ENCODE measurements around the gene TOGARAM2. TPM values are rescaled to one million over a fixed set of nuclear protein-coding genes. Genes with fewer than 3 reads are reported as not detected.

Gene TOGARAM2
- total and polyA plus RNA-seq, 10 of the 15 experiments (the other 5 are each of a cell fraction or from before 2014, with no cell fraction given) = 0.01 to 0.06 (median 0.03) TPM; not detected in 7

DNA sequence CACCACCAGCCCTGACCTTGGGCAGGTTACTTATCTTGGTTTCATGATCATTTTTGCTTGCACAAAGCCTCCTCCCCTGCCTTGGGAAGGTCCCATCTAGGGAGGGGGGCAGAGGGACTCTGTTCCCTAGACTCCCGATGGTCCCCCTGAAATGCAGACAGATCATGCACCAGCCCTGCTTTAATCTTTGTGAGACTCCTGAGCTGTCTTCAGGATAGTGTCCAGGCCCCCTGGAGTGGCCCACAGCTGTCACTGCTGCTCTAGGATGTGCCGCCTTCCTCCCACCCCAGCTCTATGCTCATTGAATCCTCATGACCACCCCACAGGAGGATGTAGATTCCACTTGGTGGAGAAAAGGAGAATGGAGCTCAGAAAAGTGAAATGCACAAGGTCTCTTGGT lies 65.2 kb downstream of the TOGARAM2 start:
- CTCF ChIA-PET = no interaction called here
- no peaks in the 10 kb centered on the region for H3K9me3 ChIP-seq (replicated peaks; ENCODE audit: control insufficient read depth, insufficient read depth, low read length)
- in situ Hi-C loops (cut with MboI) = no loop called here

DNA sequence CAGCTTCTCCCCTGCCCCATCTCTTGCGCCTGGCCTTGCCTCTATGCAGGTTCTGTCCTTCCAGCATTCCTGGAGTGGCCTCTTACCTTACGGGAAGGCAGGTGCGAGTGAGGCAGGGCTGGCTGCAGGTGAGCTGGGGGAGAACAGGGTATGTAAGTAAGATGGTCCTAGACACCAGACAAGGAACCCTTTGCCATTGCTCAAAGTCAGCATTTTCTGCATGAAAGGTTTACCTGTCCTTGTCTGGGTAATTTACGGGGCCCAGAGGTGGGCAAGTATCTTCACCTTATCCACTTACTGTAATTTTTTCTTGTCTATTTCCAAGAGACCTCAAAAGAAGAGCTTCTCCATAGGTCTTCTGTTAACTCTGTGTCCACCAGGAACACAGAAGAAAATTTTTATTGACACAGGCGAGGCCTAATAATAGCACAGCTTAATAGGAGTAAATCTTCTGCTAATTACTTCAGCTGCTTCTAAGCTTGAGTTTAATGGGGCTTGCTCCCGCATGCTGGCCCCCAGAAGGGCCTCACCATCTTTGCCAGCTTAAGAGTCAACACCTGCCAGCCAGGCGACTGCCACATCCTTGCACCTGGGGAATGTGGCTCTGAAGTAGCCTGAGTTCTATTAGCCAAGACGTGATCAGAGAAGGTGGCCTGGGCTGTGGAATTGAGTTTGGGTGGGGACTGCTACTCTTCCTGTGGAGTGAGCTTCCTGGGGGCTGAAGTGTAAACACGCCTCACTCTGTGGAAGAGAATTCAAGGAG lies 66.2 kb downstream of the TOGARAM2 start:
- Histone ChIP-seq H3K27ac (ENCODE audit: control insufficient read depth, insufficient read depth) (no peak overlapping the region), H3K4me2 (ENCODE audit: control insufficient read depth, insufficient read depth) (no peak overlapping the region), H3K36me3 (ENCODE audit: control insufficient read depth in 2 of 2, insufficient read depth in 2 of 2, low read length in 1 of 2) (no peaks in the 10 kb centered on the region), H3K4me3 (no peak overlapping the region), H4K20me1 (ENCODE audit: control insufficient read depth, insufficient read depth) (no peaks in the 10 kb centered on the region), H3K79me2 (ENCODE audit: control insufficient read depth, insufficient read depth, low read length) (no peaks in the 10 kb centered on the region), H3K9ac (ENCODE audit: control insufficient read depth, insufficient read depth, low read length) (no peak overlapping the region), H3K9me3 (replicated peaks; ENCODE audit: control insufficient read depth, insufficient read depth, low read length) (no peaks in the 10 kb centered on the region), H2AFZ (ENCODE audit: control insufficient read depth, low read depth, low read length) (no peak overlapping the region), H3K4me1 (ENCODE audit: control insufficient read depth, insufficient read depth, low read length) (no peaks in the 10 kb centered on the region), H3K27me3 (replicated peaks in 1 of 2; ENCODE audit: control insufficient read depth in 2 of 2, insufficient read depth in 2 of 2, low read length in 1 of 2) (peaks cover 0 to 2% of the 10 kb centered on the region in 2 experiments; a peak in 1 of 4 replicates)
- intact Hi-C loops (cut with micrococcal nuclease; ENCODE audit: unreplicated experiment) (no loop called here), in situ Hi-C loops (cut with MboI) (no loop called here)
- no peak for TF ChIP-seq EP300 (IDR thresholded peaks at IDR 0.05; ENCODE audit: borderline replicate concordance in 1 of 2, control insufficient read depth in 1 of 2, low read depth in 2 of 2, low read length in 2 of 2)
- TF ChIP-seq, protein P1, sequence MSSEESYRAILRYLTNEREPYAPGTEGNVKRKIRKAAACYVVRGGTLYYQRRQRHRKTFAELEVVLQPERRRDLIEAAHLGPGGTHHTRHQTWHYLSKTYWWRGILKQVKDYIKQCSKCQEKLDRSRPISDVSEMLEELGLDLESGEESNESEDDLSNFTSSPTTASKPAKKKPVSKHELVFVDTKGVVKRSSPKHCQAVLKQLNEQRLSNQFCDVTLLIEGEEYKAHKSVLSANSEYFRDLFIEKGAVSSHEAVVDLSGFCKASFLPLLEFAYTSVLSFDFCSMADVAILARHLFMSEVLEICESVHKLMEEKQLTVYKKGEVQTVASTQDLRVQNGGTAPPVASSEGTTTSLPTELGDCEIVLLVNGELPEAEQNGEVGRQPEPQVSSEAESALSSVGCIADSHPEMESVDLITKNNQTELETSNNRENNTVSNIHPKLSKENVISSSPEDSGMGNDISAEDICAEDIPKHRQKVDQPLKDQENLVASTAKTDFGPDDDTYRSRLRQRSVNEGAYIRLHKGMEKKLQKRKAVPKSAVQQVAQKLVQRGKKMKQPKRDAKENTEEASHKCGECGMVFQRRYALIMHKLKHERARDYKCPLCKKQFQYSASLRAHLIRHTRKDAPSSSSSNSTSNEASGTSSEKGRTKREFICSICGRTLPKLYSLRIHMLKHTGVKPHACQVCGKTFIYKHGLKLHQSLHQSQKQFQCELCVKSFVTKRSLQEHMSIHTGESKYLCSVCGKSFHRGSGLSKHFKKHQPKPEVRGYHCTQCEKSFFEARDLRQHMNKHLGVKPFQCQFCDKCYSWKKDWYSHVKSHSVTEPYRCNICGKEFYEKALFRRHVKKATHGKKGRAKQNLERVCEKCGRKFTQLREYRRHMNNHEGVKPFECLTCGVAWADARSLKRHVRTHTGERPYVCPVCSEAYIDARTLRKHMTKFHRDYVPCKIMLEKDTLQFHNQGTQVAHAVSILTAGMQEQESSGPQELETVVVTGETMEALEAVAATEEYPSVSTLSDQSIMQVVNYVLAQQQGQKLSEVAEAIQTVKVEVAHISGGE (CRISPR knock-in tag; IDR thresholded peaks at IDR 0.05) = no peak
- POLR2A ChIA-PET = no interaction called here
- no TSS peak for BruUV-seq (replicated peaks)
- no peak for ATAC-seq
- RAD21 ChIA-PET (ENCODE audit: unreplicated experiment) = interaction anchor here (0.6 kb wide), 1 partner anchor 35 kb away, joined by 3 read pairs; no protein-coding TSS in a partner anchor
- 44% methylated on average over 9 of the region's 9 CpGs for WGBS (ENCODE audit: insufficient coverage, insufficient replicate concordance, low lambda C conversion rate, missing lambda C conversion rate)
- SMC1A ChIA-PET (ENCODE audit: uncharacterized antibody, unreplicated experiment) = no interaction called here
- DNase-seq (ENCODE audit: low read depth, low spot score) = no peak
- FAIRE-seq = no peak
- CTCF ChIA-PET = no interaction called here

More for the DNA sequence above, 65.2 kb downstream of the TOGARAM2 start:
- Histone ChIP-seq H3K9ac (ENCODE audit: control insufficient read depth, insufficient read depth, low read length) (no peak overlapping the region), H2AFZ (ENCODE audit: control insufficient read depth, low read depth, low read length) (no peak overlapping the region), H3K27ac (ENCODE audit: control insufficient read depth, insufficient read depth) (no peak overlapping the region), H3K4me2 (ENCODE audit: control insufficient read depth, insufficient read depth) (no peak overlapping the region), H4K20me1 (ENCODE audit: control insufficient read depth, insufficient read depth) (no peaks in the 10 kb centered on the region), H3K4me3 (no peak overlapping the region), H3K27me3 (replicated peaks in 1 of 2; ENCODE audit: control insufficient read depth in 2 of 2, insufficient read depth in 2 of 2, low read length in 1 of 2) (peaks cover 0 to 2% of the 10 kb centered on the region in 2 experiments; a peak in 1 of 4 replicates), H3K4me1 (ENCODE audit: control insufficient read depth, insufficient read depth, low read length) (no peaks in the 10 kb centered on the region), H3K79me2 (ENCODE audit: control insufficient read depth, insufficient read depth, low read length) (no peaks in the 10 kb centered on the region), H3K36me3 (ENCODE audit: control insufficient read depth in 2 of 2, insufficient read depth in 2 of 2, low read length in 1 of 2) (no peaks in the 10 kb centered on the region)
- RAD21 ChIA-PET (ENCODE audit: unreplicated experiment) = no interaction called here
- POLR2A ChIA-PET = no interaction called here
- intact Hi-C loops (cut with micrococcal nuclease; ENCODE audit: unreplicated experiment) = no loop called here
- FAIRE-seq = no peak
- no peak for ATAC-seq
- SMC1A ChIA-PET (ENCODE audit: uncharacterized antibody, unreplicated experiment) = no interaction called here
- no TSS peak for BruUV-seq (replicated peaks)
- TF ChIP-seq, protein P2, sequence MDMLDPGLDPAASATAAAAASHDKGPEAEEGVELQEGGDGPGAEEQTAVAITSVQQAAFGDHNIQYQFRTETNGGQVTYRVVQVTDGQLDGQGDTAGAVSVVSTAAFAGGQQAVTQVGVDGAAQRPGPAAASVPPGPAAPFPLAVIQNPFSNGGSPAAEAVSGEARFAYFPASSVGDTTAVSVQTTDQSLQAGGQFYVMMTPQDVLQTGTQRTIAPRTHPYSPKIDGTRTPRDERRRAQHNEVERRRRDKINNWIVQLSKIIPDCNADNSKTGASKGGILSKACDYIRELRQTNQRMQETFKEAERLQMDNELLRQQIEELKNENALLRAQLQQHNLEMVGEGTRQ (IDR thresholded peaks at IDR 0.05; ENCODE audit: borderline replicate concordance, low read depth, low read length) = no peak
- no peak for DNase-seq (ENCODE audit: low read depth, low spot score)
- 87% methylated on average over 2 of the region's 2 CpGs for WGBS (ENCODE audit: insufficient coverage, insufficient replicate concordance, low lambda C conversion rate, missing lambda C conversion rate)
